Activated naive CD8-positive, alpha-beta T cell treated with anti-CD3 and anti-CD28 coated beads, Interleukin-2, amount 10 ng/mL, durations not matched to agents 7 days and 5 days (primary cell): ENCODE data around the gene PPP1R17. TPM values are rescaled to one million over a fixed set of nuclear protein-coding genes. Genes with fewer than 3 reads are reported as not detected.

Experiments used
- ATAC-seq: fragments of 150-1000 bp; cut with Tn5 transposase; one replicate; pipeline ENCODE4 v1.10.0; 2021; ENCODE audit warnings: low read depth, moderate library complexity
- POLR2A ChIA-PET: fragments of 350-600 bp; sonication (Branson Sonifier 250); formaldehyde crosslinking; loops from one replicate; lab custom pipeline; 2021; ENCODE audit warnings: antibody characterized with exemption; lab: Charles Lee
- DNase-seq: peaks from one replicate; pipeline ENCODE4 v3.0.0; 2021
- H3K27ac Mint-ChIP-seq: one replicate; pipeline ENCODE4 v1.8.0; 2022; ENCODE audit warnings: mild to moderate bottlenecking, mixed read lengths
- H3K27me3 Mint-ChIP-seq: one replicate; pipeline ENCODE4 v1.8.0; 2022; ENCODE audit warnings: mild to moderate bottlenecking, moderate library complexity, mixed read lengths
- H3K36me3 Mint-ChIP-seq: one replicate; pipeline ENCODE4 v1.8.0; 2021; ENCODE audit warnings: mild to moderate bottlenecking, mixed read lengths
- H3K4me1 Mint-ChIP-seq: one replicate; pipeline ENCODE4 v1.8.0; 2021; ENCODE audit warnings: mixed read lengths
- H3K4me3 Mint-ChIP-seq: one replicate; pipeline ENCODE4 v1.8.0; 2022; ENCODE audit warnings: mild to moderate bottlenecking, moderate library complexity, mixed read lengths
- H3K9me3 Mint-ChIP-seq: one replicate; pipeline ENCODE4 v1.8.0; 2021; ENCODE audit warnings: mixed read lengths
- total RNA-seq, 2 experiments: library from RNA; stranded (reverse); gene quantifications; one replicate each; pipeline ENCODE4 v1.2.3, GENCODE V29; 2021

Gene PPP1R17
- total RNA-seq, 2 experiments from 2014 or later, result not detected

DNA sequence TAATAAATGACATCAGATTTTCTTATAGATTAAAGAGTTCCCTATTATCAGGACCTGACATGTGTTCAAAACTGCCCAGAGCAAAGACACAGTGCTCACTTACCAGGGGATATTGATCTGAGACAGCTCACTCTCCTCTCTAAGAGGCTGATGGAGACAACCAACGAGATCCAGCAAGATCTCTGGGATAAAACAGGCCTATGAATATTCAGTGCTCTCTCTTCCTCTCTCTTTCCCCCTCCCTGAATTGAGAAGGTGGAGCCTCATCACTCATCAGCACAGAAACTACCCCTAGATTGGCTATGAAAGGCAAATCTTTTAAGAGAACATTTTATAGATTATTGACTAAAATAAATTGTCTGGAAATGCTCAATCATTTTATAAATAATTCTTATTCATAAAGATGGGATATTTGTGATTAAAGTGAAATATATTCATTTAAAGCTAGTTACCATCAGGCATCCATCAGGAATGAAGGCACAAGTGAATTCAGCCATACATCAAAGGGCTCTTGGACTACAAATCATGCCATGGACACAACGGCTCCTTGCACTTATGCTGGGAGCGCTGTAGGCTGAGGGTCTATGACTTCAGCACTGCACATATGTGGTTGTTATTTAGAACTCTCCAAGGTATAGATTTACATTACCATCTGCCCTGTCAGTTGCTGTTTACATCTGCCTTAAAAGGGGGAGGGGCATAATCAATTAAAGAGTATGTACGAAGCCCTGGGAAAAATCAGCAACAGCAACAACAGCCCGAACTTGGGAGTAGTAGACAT is 3.4 kb upstream of the PPP1R17 start:
- DNase-seq (no peak), ATAC-seq (no peak)
- H3K4me1 Mint-ChIP-seq, result no peaks in the 10 kb centered on the region
- no peaks in the 10 kb centered on the region for H3K27me3 Mint-ChIP-seq
- no peaks in the 10 kb centered on the region for H3K36me3 Mint-ChIP-seq
- H3K9me3 Mint-ChIP-seq, result no peaks in the 10 kb centered on the region
- no peak overlapping the region for H3K27ac Mint-ChIP-seq
- no peak overlapping the region for H3K4me3 Mint-ChIP-seq
- POLR2A ChIA-PET, result no interaction called here

DNA sequence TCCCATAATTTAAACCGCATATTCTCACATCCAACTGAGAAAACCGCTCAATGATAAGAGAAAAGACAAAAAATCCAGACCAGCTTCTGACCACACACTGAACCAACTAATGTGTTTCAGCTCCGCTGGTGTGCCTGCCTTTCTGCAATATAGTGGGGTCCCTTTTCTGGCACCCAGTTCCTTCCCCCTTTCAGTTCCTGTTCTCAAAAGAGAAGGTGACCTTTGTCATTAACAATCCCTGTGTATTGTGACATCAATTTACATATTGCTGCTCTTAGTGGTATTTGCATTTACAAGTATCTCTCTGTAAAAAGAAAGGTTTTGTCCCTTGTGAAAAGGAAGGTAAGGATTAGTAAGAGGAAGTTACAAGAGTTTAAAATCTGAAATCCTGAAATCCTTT is 1.4 kb downstream of the PPP1R17 start:
- Mint-ChIP-seq H3K27me3 (no peaks in the 10 kb centered on the region), H3K4me3 (no peak overlapping the region), H3K36me3 (no peaks in the 10 kb centered on the region), H3K27ac (no peak overlapping the region), H3K4me1 (no peaks in the 10 kb centered on the region), H3K9me3 (no peaks in the 10 kb centered on the region)
- ATAC-seq, result no peak
- DNase-seq, result no peak
- POLR2A ChIA-PET, result no interaction called here

DNA sequence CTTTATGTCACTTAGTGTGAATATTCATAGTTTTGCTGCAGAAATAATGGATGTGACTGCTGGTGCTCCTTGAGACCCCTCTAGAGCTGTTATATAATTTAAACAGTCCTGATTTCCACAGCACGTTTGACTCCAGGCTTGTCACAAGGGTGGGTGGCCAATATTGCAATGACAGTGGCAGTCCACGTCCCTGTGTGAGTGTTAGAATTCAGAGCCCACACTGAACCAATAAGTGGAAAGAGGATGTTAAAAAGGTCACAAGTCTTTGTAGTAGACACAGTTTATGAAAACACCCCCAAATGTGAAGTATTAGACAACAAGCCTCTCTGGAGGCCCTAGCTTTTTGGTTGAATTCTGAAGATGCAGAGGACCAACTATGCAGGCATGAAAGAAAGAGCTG is 2.0 kb downstream of the PPP1R17 start:
- no peak overlapping the region for H3K27ac Mint-ChIP-seq
- no peaks in the 10 kb centered on the region for H3K4me1 Mint-ChIP-seq
- no peaks in the 10 kb centered on the region for H3K36me3 Mint-ChIP-seq
- H3K4me3 Mint-ChIP-seq, result no peak overlapping the region
- POLR2A ChIA-PET, result no interaction called here
- no peak for ATAC-seq
- DNase-seq, result no peak
- no peaks in the 10 kb centered on the region for H3K27me3 Mint-ChIP-seq
- H3K9me3 Mint-ChIP-seq, result no peaks in the 10 kb centered on the region

DNA sequence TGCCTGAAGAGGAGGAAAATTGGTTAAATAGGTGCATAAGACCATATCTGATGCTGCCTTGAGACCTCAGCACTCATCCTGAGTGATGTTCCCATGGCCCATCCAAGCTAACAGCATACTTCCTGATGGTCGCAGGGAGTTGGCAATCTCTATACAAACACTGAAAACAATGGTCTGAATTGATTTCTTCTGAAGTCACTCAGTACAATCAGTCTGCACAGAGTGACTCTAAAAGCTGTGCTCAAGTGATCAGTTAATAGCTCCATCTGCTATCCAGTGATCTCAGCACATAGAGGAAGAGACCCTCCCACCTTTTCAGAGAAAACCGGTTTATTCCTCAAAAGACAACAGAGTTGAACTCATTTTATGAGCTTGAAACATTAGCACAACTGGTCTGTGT is 3.9 kb downstream of the PPP1R17 start:
- no peaks in the 10 kb centered on the region for H3K9me3 Mint-ChIP-seq
- no peak for ATAC-seq
- H3K27ac Mint-ChIP-seq, result no peak overlapping the region
- H3K4me1 Mint-ChIP-seq, result no peaks in the 10 kb centered on the region
- H3K36me3 Mint-ChIP-seq, result no peaks in the 10 kb centered on the region
- H3K4me3 Mint-ChIP-seq, result no peak overlapping the region
- no peaks in the 10 kb centered on the region for H3K27me3 Mint-ChIP-seq
- DNase-seq, result no peak
- POLR2A ChIA-PET, result no interaction called here

DNA sequence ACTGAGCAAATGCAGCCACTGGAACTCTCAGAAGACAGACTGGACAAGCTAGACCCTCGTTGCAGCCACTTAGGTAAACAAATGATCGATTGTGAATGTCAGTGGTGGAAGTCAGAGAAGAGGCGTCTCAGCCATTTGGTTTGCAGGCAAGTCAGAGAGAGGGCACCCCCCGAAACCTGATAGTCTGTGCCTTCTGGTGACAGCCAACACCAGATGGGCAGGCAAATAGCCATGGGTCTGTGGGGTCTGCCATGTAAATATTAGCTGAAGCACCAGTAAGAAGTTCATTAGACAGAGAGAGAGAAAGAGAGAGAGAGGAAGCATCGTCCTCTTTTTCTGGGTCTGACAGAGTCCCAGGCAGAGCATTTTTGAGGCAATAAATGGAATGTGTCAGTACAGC is 5.4 kb downstream of the PPP1R17 start:
- Mint-ChIP-seq H3K9me3 (no peaks in the 10 kb centered on the region), H3K4me3 (no peak overlapping the region), H3K27ac (no peak overlapping the region), H3K36me3 (no peaks in the 10 kb centered on the region), H3K27me3 (no peaks in the 10 kb centered on the region), H3K4me1 (no peaks in the 10 kb centered on the region)
- DNase-seq, result no peak
- no peak for ATAC-seq
- POLR2A ChIA-PET, result no interaction called here

DNA sequence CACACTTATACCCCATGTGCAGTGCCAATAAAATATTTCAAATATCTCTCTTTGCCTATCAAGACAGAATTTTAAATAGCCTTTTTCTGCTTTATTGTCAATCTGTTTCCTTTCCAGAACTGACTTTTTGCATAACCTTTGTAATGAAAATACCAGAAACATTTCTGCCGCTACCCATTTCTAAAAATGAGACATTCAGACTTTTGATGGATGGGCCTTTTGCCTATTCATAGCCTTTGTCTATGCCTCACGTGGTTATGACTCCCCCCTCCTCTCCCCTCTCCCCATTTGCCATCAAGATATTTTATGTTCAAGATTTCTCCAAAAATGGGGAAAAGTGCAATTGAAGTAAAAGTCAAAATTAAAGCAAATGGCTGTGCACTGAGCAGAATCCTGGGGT is 5.9 kb downstream of the PPP1R17 start:
- H3K27me3 Mint-ChIP-seq, result no peaks in the 10 kb centered on the region
- H3K9me3 Mint-ChIP-seq, result no peaks in the 10 kb centered on the region
- no peak overlapping the region for H3K27ac Mint-ChIP-seq
- POLR2A ChIA-PET, result no interaction called here
- no peak for DNase-seq
- no peak for ATAC-seq
- H3K4me3 Mint-ChIP-seq, result no peak overlapping the region
- H3K4me1 Mint-ChIP-seq, result no peaks in the 10 kb centered on the region
- no peaks in the 10 kb centered on the region for H3K36me3 Mint-ChIP-seq

DNA sequence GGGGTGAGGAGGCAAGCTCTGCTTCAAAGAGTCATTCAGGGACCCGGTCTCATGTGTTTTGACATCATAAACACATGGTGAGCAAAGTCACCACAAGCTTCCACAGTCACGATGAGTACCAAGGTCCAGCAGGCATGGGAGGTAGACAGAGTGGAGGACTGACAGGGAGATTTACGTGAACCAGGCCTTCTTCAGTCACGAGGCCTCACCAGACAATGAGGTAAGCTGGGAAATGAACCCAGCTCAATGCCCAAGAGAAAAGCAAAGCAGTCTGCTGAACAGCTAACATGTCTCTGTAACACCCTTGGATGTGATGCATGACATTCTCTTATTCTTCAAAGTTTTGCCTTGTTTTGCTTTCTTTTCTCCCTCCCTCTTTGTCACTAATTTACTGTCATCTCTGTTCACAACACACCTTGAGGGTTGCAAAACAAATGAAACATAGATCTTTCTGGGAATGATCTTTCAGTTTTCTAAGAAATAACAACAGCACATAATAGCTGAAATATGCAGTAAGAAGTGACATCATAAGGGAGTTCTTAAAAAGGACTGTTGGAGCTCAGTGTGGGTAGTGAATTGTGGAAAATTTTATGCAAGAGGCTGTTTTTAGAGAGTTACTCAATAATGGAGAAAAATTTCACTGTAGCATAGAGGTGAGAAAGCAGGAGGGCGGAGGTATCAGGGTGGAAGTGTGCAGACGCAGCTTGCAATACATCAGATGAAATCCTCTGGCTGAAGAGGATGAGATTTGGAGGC is 9.0 kb downstream of the PPP1R17 start:
- Mint-ChIP-seq H3K4me3 (no peak overlapping the region), H3K27ac (no peak overlapping the region), H3K36me3 (no peaks in the 10 kb centered on the region), H3K4me1 (no peaks in the 10 kb centered on the region), H3K27me3 (no peaks in the 10 kb centered on the region), H3K9me3 (peaks cover under 1% of the 10 kb centered on the region)
- DNase-seq (no peak), ATAC-seq (no peak)
- POLR2A ChIA-PET, result no interaction called here

DNA sequence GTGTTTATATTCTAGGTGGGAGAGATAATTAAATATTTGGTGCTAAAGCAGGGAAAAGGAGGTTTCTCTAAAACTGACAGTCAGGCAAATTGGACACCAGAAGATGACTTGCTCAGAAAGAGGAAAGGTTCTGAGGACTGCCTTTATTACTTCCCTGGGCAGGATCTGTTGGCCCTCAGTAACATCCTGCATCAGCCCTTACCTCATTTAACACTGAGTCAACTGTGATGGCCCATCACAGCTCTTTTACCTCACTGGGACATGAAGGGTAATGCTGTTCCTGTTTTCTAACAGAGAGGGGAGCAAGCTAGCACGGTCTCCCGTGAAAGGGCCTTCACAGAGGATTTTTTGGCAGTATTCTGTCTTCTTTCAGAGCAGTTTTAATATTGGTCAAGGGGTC is 12.0 kb downstream of the PPP1R17 start:
- Mint-ChIP-seq H3K36me3 (no peaks in the 10 kb centered on the region), H3K9me3 (peaks cover 3% of the 10 kb centered on the region), H3K27ac (no peak overlapping the region), H3K27me3 (no peaks in the 10 kb centered on the region), H3K4me3 (no peak overlapping the region), H3K4me1 (no peaks in the 10 kb centered on the region)
- ATAC-seq (no peak), DNase-seq (no peak)
- POLR2A ChIA-PET, result no interaction called here

DNA sequence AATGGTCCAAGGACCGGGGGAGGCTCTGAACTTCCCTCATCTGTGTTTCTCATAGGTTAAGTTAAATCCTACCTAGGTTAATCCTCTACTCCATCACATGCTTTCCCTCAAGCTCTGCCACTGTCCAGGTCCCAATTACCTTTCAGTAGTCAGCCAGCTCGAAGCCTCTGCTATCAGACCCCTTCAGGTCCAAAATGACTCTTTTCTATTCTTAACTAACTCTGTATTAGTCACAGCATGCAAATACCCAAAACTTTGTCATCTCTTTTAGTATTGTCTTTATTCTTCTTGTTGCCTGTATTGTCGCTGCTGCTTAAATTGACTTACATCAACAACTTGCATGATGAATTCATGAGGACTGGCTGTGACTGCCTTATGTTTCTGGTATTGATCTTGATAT is 15.3 kb downstream of the PPP1R17 start:
- POLR2A ChIA-PET, result no interaction called here
- no peaks in the 10 kb centered on the region for H3K27me3 Mint-ChIP-seq
- no peak overlapping the region for H3K27ac Mint-ChIP-seq
- peaks cover 3% of the 10 kb centered on the region for H3K9me3 Mint-ChIP-seq
- DNase-seq (no peak), ATAC-seq (no peak)
- no peaks in the 10 kb centered on the region for H3K36me3 Mint-ChIP-seq
- no peaks in the 10 kb centered on the region for H3K4me1 Mint-ChIP-seq
- no peak overlapping the region for H3K4me3 Mint-ChIP-seq

DNA sequence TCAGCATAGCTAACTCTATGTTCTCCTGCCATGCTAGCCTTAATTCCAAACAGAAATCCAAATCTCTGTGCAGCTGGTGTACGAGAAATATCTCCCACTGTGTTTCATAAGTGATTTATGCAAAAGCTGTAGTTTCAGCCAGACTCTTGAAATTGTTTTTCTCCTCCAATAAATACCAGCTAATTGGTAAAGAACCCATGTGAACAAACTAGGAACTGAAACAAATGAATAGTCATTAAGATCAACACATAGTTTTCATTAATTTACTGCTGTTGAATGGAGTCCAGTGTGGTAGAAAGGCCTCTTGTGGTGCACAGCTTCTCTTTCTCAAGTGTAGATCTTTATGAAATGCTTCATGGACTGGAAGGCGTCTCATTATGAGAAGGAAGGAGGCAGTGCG is 18.4 kb downstream of the PPP1R17 start:
- POLR2A ChIA-PET, result no interaction called here
- peaks cover 3% of the 10 kb centered on the region for H3K9me3 Mint-ChIP-seq
- H3K4me1 Mint-ChIP-seq, result no peaks in the 10 kb centered on the region
- H3K27me3 Mint-ChIP-seq, result no peaks in the 10 kb centered on the region
- ATAC-seq (no peak), DNase-seq (no peak)
- H3K36me3 Mint-ChIP-seq, result no peaks in the 10 kb centered on the region
- H3K27ac Mint-ChIP-seq, result no peak overlapping the region
- no peak overlapping the region for H3K4me3 Mint-ChIP-seq

DNA sequence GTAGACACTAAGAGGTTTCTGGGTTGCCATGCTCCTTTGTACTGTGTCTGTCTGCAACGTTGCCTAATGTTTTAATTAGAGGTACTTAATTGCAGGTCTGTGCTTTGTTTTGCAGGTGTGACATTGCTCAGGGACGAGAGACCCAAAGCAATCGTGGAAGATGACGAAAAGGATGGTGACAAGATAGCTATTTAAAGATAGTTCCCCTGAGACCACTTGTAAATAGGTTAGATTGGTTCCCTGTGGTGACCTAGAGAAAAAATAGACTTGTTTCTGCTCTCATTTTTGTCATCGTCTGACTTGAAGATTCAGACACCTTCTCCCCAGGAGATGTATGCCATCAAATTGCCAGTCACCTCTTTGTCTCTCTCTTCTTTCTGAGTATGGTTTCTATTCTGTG is 20.1 kb downstream of the PPP1R17 start:
- ATAC-seq (no peak), DNase-seq (no peak)
- no peak overlapping the region for H3K27ac Mint-ChIP-seq
- POLR2A ChIA-PET, result no interaction called here
- no peaks in the 10 kb centered on the region for H3K36me3 Mint-ChIP-seq
- no peak overlapping the region for H3K4me3 Mint-ChIP-seq
- no peaks in the 10 kb centered on the region for H3K4me1 Mint-ChIP-seq
- H3K9me3 Mint-ChIP-seq, result no peaks in the 10 kb centered on the region
- no peaks in the 10 kb centered on the region for H3K27me3 Mint-ChIP-seq

DNA sequence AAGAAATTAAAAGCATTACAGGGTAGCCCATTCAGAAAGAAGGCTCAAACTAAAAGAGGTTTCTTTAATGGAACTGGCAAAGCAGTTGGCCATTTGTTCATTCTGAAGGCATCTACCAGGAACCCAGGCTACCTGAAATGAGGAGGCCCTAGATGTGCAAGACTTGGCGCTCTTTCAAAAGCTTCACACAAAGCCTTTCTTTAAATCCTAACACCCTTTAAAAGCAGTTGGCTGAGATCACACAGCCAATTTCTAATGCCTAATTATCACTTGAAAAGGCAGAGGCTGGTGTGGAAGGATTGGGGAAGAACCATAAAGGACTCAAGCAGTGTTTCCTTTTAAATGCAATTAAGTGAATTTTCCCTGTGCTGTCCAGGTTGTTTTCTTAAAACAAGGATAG is 23.2 kb downstream of the PPP1R17 start:
- no peaks in the 10 kb centered on the region for H3K9me3 Mint-ChIP-seq
- H3K27ac Mint-ChIP-seq, result no peak overlapping the region
- no peak for ATAC-seq
- POLR2A ChIA-PET, result no interaction called here
- DNase-seq, result no peak
- H3K36me3 Mint-ChIP-seq, result no peaks in the 10 kb centered on the region
- H3K4me1 Mint-ChIP-seq, result no peaks in the 10 kb centered on the region
- no peaks in the 10 kb centered on the region for H3K27me3 Mint-ChIP-seq
- H3K4me3 Mint-ChIP-seq, result no peak overlapping the region

DNA sequence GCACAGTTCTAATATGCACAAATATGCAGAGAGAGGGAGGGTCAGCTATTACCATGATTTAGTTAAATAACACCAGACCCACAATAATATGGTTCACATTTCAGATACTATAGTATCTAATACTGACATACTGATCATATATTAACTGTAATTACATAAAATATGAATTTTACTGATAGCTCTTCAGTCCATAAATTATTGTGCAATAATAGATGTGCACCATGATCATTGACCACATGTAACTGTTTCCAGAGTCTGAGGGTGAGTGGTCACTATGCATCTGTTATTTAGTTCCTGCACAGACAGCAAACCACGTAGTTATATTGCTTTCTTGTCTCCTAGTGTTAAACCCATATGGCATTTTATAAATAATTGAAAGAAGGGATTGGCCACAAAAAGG is 29.3 kb downstream of the PPP1R17 start:
- Mint-ChIP-seq H3K4me1 (no peaks in the 10 kb centered on the region), H3K27me3 (no peaks in the 10 kb centered on the region), H3K4me3 (no peak overlapping the region), H3K27ac (no peak overlapping the region), H3K9me3 (no peaks in the 10 kb centered on the region), H3K36me3 (no peaks in the 10 kb centered on the region)
- ATAC-seq (no peak), DNase-seq (no peak)
- POLR2A ChIA-PET, result no interaction called here

DNA sequence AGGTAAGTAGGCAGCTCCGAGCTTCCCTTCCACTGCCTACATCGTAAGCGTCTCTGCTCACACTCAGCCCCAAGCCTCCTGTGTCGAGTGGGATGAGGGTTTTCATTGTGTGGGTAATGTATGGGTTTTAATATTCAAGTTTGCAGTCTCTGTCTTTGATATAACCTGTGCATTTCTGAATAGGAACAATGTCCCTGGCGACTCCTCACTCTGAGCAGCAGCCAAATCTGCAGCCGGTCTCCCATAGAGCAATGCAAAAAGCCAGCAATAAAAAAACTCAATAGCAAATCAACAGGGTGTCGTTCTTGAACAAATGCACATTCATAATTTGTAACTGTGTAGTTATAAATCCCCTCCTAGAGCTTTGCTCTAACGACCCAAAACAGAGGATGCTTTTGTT is 33.4 kb downstream of the PPP1R17 start:
- Mint-ChIP-seq H3K27ac (no peak overlapping the region), H3K4me3 (no peak overlapping the region), H3K9me3 (no peaks in the 10 kb centered on the region), H3K4me1 (no peaks in the 10 kb centered on the region), H3K36me3 (no peaks in the 10 kb centered on the region), H3K27me3 (no peaks in the 10 kb centered on the region)
- POLR2A ChIA-PET, result no interaction called here
- DNase-seq (no peak), ATAC-seq (no peak)
